HG03175 (cell line): ENCODE results near the gene SLC23A1.

Experiments used
- ATAC-seq: cut with Tn5 transposase; IDR thresholded peaks from one replicate; pipeline ENCODE4 v1.9.1; 2021; ENCODE audit warnings: mild to moderate bottlenecking, moderate library complexity; ENCODE audit not compliant: unreplicated experiment

Gene SLC23A1

GRCh38 chr5:139408191-139408590 lies 25.1 kb upstream of the SLC23A1 start:
- no peak for ATAC-seq

GRCh38 chr5:139407517-139407916 lies 24.4 kb upstream of the SLC23A1 start:
- no peak for ATAC-seq

GRCh38 chr5:139406963-139407362 lies 23.9 kb upstream of the SLC23A1 start:
- no peak for ATAC-seq

- ATAC-seq = no peak
Observed at GRCh38 chr5:139404484-139404840, 21.4 kb upstream of the SLC23A1 start.

- ATAC-seq = peak; percentile 88
Observed at GRCh38 chr5:139403787-139404483, 20.8 kb upstream of the SLC23A1 start, which contains the start of gene SPATA24. Gene SPATA24 (minus strand): TSS chr5:139404089. CDS start chr5:139404060, 29 bp downstream.

- ATAC-seq = no peak
Observed at GRCh38 chr5:139403418-139403786, 20.3 kb upstream of the SLC23A1 start.

GRCh38 chr5:139402561-139403158 lies 19.6 kb upstream of the SLC23A1 start:
- ATAC-seq = no peak

- no peak for ATAC-seq
Observed at GRCh38 chr5:139401546-139401945, 18.4 kb upstream of the SLC23A1 start.

GRCh38 chr5:139399501-139400121 lies 16.5 kb upstream of the SLC23A1 start:
- no peak for ATAC-seq

GRCh38 chr5:139397921-139398320 lies 14.8 kb upstream of the SLC23A1 start:
- no peak for ATAC-seq

GRCh38 chr5:139396691-139397090 lies 13.6 kb upstream of the SLC23A1 start:
- no peak for ATAC-seq

GRCh38 chr5:139395844-139396640 lies 12.9 kb upstream of the SLC23A1 start:
- no peak for ATAC-seq

- no peak for ATAC-seq
Observed at GRCh38 chr5:139394654-139395566, 11.8 kb upstream of the SLC23A1 start, which contains the start of gene PROB1. Gene PROB1 (minus strand): TSS chr5:139395104. CDS start chr5:139395081, 23 bp downstream.

- ATAC-seq = no peak
Observed at GRCh38 chr5:139394123-139394653, 11.1 kb upstream of the SLC23A1 start.

GRCh38 chr5:139393497-139394122 lies 10.5 kb upstream of the SLC23A1 start:
- ATAC-seq = no peak

GRCh38 chr5:139392678-139393496 lies 9.8 kb upstream of the SLC23A1 start:
- ATAC-seq = peak; percentile 55

- peak; percentile 11 for ATAC-seq
Observed at GRCh38 chr5:139392324-139392677, 9.2 kb upstream of the SLC23A1 start.

GRCh38 chr5:139391570-139392323 lies 8.7 kb upstream of the SLC23A1 start:
- peak; percentile 0 for ATAC-seq
